Smooth muscle cell (in vitro differentiated cells): ENCODE measurements around the gene LCNL1. TPM values are rescaled to one million over a fixed set of nuclear protein-coding genes. Genes with fewer than 3 reads are reported as not detected.

ENCODE experiments used
- DNase-seq: peaks from one replicate; lab custom pipeline; 2025; ENCODE audit not compliant: unreplicated experiment; lab: John Stamatoyannopoulos, UW
- H2AFZ ChIP-seq: fragments of 200-600 bp; sonication (generic); 2 replicates; pipeline ENCODE4 v1.6.0; 2016; ENCODE audit warnings: antibody characterized with exemption, low read depth, mild to moderate bottlenecking
- H3F3A ChIP-seq: fragments of 200-600 bp; sonication (generic); 2 replicates; pipeline ENCODE4 v1.6.0; 2017; ENCODE audit warnings: antibody characterized with exemption, low read depth
- H3K27ac ChIP-seq: fragments of 200-600 bp; sonication (generic); 2 replicates; pipeline ENCODE4 v1.5.1; 2016; ENCODE audit warnings: low read depth, mild to moderate bottlenecking
- H3K27me3 ChIP-seq: fragments of 200-600 bp; sonication (generic); 2 replicates; pipeline ENCODE4 v1.6.1; 2016; ENCODE audit warnings: low read depth, mild to moderate bottlenecking
- H3K36me3 ChIP-seq: fragments of 200-600 bp; sonication (generic); 2 replicates; pipeline ENCODE4 v1.5.1; 2016; ENCODE audit warnings: low read depth
- H3K4me1 ChIP-seq: fragments of 200-600 bp; sonication (generic); 2 replicates; pipeline ENCODE4 v1.5.1; 2016; ENCODE audit warnings: low read depth
- H3K4me2 ChIP-seq: fragments of 200-600 bp; sonication (generic); 2 replicates; pipeline ENCODE4 v1.6.0; 2016; ENCODE audit warnings: mild to moderate bottlenecking
- H3K4me3 ChIP-seq: fragments of 200-600 bp; sonication (generic); 2 replicates; pipeline ENCODE4 v1.5.1; 2016; ENCODE audit warnings: mild to moderate bottlenecking
- H3K79me2 ChIP-seq: fragments of 200-600 bp; sonication (generic); 2 replicates; pipeline ENCODE4 v1.6.0; 2016; ENCODE audit warnings: low read depth, mild to moderate bottlenecking
- H3K9ac ChIP-seq: fragments of 200-600 bp; sonication (generic); 2 replicates; pipeline ENCODE4 v1.6.0; 2016; ENCODE audit warnings: low read depth
- H3K9me3 ChIP-seq: fragments of 200-600 bp; sonication (generic); replicated peaks from 2 replicates; pipeline ENCODE4 v1.5.1; 2016; ENCODE audit warnings: low read depth
- H4K20me1 ChIP-seq: fragments of 200-600 bp; sonication (generic); 2 replicates; pipeline ENCODE4 v1.6.0; 2016; ENCODE audit warnings: low read depth
- WGBS: methylation state at CpG from one replicate; pipeline ENCODE4 v1.1.7; 2016; ENCODE audit warnings: low lambda C conversion rate; 5-methylcytosine and 5-hydroxymethylcytosine counted together
- polyA plus RNA-seq: library from polyadenylated mRNA; unstranded; fragments of >200 nt; fragmentation: Nextera tagmentation; extraction: Ambion mirVana; gene quantifications from 2 replicates; pipeline ENCODE4 v1.2.1, GENCODE V29; 2016
- total RNA-seq: library from RNA; depleted of rRNA; stranded (reverse); fragments of >200 nt; gene quantifications from 2 replicates; pipeline ENCODE4 v1.2.3, GENCODE V29; 2014
- TF ChIP-seq, protein P1 (sequence below): fragments of 200-600 bp; sonication (generic); IDR thresholded peaks from 2 replicates; pipeline ENCODE4 v1.5.1; 2017; ENCODE audit warnings: borderline replicate concordance, mild to moderate bottlenecking, antibody characterized with exemption; ENCODE audit not compliant: insufficient read depth, poor library complexity, severe bottlenecking

The LCNL1 gene
- total RNA-seq (0.67 and 1.1 TPM in 2 replicates), polyA plus RNA-seq (0.85 and 0.89 TPM in 2 replicates)

GRCh38 chr9:136982232-136983051 lies at the start of gene LCNL1:
Gene LCNL1 (plus strand): TSS chr9:136982993. CDS start chr9:136983587, 594 bp downstream.
- Histone ChIP-seq H3K4me2 (no peak within 1 kb of the TSS), H3K9me3 (no peaks in the 10 kb centered on the region)
- WGBS, result 87% methylated on average over 18 of the region's 18 CpGs

DNA sequence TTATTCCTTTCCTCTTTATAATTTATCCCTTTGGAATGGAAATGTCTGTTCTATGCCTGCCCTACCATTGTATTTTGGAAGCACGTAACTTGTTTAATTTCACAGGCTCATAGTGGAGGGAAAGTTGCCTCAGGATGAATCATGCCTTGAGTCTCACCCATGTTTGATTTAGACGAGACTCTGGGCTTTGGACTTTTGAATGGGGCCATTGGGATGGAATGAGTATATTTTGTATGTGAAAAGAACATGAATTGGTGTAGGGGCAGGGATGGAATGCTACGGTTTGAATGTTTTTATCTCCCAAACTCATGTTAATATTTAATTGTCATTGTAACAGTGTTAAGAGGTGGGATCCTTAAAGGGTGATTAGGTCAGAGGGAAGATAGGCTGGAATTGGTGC lies 48.5 kb upstream of the LCNL1 start:
- no peaks in the 10 kb centered on the region for H4K20me1 ChIP-seq
- TF ChIP-seq, protein P1, sequence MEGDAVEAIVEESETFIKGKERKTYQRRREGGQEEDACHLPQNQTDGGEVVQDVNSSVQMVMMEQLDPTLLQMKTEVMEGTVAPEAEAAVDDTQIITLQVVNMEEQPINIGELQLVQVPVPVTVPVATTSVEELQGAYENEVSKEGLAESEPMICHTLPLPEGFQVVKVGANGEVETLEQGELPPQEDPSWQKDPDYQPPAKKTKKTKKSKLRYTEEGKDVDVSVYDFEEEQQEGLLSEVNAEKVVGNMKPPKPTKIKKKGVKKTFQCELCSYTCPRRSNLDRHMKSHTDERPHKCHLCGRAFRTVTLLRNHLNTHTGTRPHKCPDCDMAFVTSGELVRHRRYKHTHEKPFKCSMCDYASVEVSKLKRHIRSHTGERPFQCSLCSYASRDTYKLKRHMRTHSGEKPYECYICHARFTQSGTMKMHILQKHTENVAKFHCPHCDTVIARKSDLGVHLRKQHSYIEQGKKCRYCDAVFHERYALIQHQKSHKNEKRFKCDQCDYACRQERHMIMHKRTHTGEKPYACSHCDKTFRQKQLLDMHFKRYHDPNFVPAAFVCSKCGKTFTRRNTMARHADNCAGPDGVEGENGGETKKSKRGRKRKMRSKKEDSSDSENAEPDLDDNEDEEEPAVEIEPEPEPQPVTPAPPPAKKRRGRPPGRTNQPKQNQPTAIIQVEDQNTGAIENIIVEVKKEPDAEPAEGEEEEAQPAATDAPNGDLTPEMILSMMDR, result no peak
- DNase-seq, result no peak
- H3K36me3 ChIP-seq, result no peaks in the 10 kb centered on the region
- H3K4me3 ChIP-seq, result no peak overlapping the region
- H3K27ac ChIP-seq, result no peak overlapping the region
- H3K9ac ChIP-seq, result no peak overlapping the region
- H3K4me2 ChIP-seq, result no peak overlapping the region
- H3K4me1 ChIP-seq, result no peaks in the 10 kb centered on the region
- no peaks in the 10 kb centered on the region for H3K79me2 ChIP-seq
- no peaks in the 10 kb centered on the region for H3F3A ChIP-seq
- H3K9me3 ChIP-seq, result no peaks in the 10 kb centered on the region
- H3K27me3 ChIP-seq, result no peaks in the 10 kb centered on the region
- WGBS, result 92% methylated on average over 3 of the region's 3 CpGs
- H2AFZ ChIP-seq, result no peak overlapping the region

More at GRCh38 chr9:136982232-136983051, at the start of gene LCNL1:
- no peak for DNase-seq
- no peaks in the 10 kb centered on the region for H3K36me3 ChIP-seq
- no peaks in the 10 kb centered on the region for H3F3A ChIP-seq
- TF ChIP-seq, protein P1, result no peak
- H4K20me1 ChIP-seq, result peaks cover 9% of the 10 kb centered on the region
- no peak within 1 kb of the TSS for H3K9ac ChIP-seq
- H3K4me3 ChIP-seq, result no peak within 1 kb of the TSS
- no peak within 1 kb of the TSS for H2AFZ ChIP-seq
- no peaks in the 10 kb centered on the region for H3K79me2 ChIP-seq
- peaks cover 1% of the 10 kb centered on the region for H3K4me1 ChIP-seq
- H3K27me3 ChIP-seq, result peaks cover 29% of the 10 kb centered on the region
- H3K27ac ChIP-seq, result no peak within 1 kb of the TSS

DNA sequence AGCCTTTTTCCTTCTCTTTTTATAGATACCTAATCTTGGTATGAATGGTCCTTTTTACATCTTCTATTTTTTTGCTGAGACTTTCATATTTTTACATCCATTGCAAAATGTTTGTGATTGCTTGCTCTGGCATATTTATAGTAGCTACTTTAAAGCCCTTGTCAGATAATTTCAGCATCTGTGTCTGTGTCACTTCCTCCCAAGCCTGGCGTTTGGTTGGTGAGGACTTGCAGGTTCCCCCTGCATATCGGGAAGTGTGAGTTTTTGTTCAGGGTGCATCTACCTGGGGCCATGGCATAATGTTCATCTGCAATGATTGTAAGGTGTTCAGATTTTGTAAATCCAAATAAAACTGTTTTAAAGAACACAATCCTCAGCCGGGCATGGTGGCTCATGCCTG lies 47.1 kb upstream of the LCNL1 start:
- no peak overlapping the region for H3K4me2 ChIP-seq
- TF ChIP-seq, protein P1, result no peak
- H3K27me3 ChIP-seq, result no peaks in the 10 kb centered on the region
- H3K27ac ChIP-seq, result no peak overlapping the region
- H2AFZ ChIP-seq, result no peak overlapping the region
- no peaks in the 10 kb centered on the region for H3K4me1 ChIP-seq
- H3K4me3 ChIP-seq, result no peak overlapping the region
- no peaks in the 10 kb centered on the region for H3F3A ChIP-seq
- H3K9me3 ChIP-seq, result no peaks in the 10 kb centered on the region
- DNase-seq, result no peak
- H3K36me3 ChIP-seq, result no peaks in the 10 kb centered on the region
- H3K9ac ChIP-seq, result no peak overlapping the region
- no peaks in the 10 kb centered on the region for H4K20me1 ChIP-seq
- WGBS, result 86% methylated on average over 3 of the region's 3 CpGs
- H3K79me2 ChIP-seq, result no peaks in the 10 kb centered on the region
